Left renal cortex interstitium (tissue), 4 donors: ENCODE results near the gene AMACR. TPM values are rescaled to one million over a fixed set of nuclear protein-coding genes. Genes with fewer than 3 reads are reported as not detected.

Experiments used
- polyA plus RNA-seq, 4 donors: library from polyadenylated mRNA; unstranded; fragments of 120-200 nt; gene quantifications; one replicate each; pipeline ENCODE4 v1.2.1, GENCODE V29; 2013; ENCODE audit not compliant: insufficient read length in 4 of 4

Gene AMACR
- polyA plus RNA-seq, 4 donors, result 82.4 to 84.2 (median 83.2) TPM

Other genes starting within 250 kb of the AMACR start
- gene ADAMTS12, start 116.1 kb downstream of the AMACR start, polyA plus RNA-seq, result 10 to 100 TPM; 14.6 to 17.2 (median 16.6) TPM
- gene RXFP3, start 71.7 kb downstream of the AMACR start, polyA plus RNA-seq, result under 1 TPM in 3 of 4 donors, not detected in 1; 0.10 to 0.27 (median 0.21) TPM
- under 1 TPM; 0.16 to 0.96 (median 0.60) TPM for gene SLC45A2, start 23.4 kb downstream of the AMACR start, polyA plus RNA-seq
- gene C1QTNF3, start 35.2 kb upstream of the AMACR start, polyA plus RNA-seq, result 10 to 100 TPM; 46.4 to 73.6 (median 55.9) TPM